GM19395 (cell line): ENCODE results near the gene LRRC41.
"Not testable (repeated sequence)": the region's sequence is repeated elsewhere in the genome, so short reads cannot be mapped to it uniquely, and the experiment has no call there.

ENCODE experiments used
- ATAC-seq: cut with Tn5 transposase; IDR thresholded peaks from one replicate; pipeline ENCODE4 v1.9.1; 2021; ENCODE audit warnings: mild to moderate bottlenecking, moderate library complexity; ENCODE audit not compliant: unreplicated experiment

The LRRC41 gene

GRCh38 chr1:46325285-46326076 is 22.1 kb upstream of the LRRC41 start:
- peak; percentile 63 for ATAC-seq

DNA sequence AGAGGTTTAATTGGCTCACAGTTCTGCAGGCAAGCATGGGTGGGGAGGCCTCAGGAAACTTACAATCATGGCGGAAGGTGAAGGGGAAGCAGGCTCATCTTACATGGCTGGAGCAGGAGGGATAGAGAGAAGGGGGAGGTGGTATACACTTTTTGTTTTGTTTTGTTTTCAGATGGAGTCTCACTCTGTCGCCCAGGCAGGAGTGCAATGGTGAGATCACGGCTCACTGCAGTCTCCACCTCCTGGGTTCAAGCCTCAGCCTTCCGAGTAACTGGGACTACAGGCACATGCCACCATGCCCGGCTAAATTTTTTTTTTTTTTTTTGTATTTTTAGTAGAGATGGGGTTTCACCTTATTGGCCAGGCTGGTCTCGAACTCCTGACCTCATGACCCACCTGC is 18.8 kb upstream of the LRRC41 start:
- ATAC-seq, result not testable (repeated sequence)

DNA sequence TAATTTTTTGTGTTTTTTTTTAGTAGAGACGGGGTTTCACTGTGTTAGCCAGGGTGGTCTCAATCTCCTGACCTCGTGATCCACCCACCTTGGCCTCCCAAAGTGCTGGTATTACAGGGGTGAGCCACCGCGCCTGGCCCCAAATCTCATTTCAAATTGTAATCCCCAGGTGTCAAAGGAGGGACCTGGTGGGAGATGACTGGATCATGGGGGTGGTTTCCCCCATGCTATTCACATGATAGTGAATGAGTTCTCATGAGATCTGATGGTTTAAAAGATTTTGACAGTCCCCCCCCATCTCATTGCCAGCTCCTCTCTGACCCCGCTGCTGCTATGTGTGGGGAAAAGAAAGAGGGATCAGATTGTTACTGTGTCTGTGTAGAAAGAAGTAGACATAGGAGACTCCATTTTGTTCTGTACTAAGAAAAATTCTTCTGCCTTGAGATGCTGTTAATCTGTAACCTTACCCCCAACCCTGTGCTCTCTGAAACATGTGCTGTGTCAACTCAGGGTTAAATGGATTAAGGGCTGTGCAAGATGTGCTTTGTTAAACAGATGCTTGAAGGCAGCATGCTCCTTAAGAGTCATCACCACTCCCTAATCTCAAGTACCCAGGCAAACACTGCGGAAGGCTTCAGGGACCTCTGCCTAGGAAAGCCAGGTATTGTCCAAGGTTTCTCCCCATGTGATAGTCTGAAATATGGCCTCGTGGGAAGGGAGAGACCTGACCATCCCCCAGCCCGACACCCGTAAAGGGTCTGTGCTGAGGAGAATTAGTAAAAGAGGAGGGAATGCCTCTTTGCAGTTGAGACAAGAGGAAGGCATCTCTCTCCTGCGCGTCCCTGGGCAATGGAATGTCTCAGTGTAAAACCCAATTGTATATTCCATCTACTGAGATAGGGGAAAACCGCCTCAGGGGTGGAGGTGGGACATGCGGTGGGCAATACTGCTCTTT is 16.8 kb upstream of the LRRC41 start:
- ATAC-seq, result not testable (repeated sequence)

GRCh38 chr1:46319301-46319700 is 15.9 kb upstream of the LRRC41 start:
- not testable (repeated sequence) for ATAC-seq

DNA sequence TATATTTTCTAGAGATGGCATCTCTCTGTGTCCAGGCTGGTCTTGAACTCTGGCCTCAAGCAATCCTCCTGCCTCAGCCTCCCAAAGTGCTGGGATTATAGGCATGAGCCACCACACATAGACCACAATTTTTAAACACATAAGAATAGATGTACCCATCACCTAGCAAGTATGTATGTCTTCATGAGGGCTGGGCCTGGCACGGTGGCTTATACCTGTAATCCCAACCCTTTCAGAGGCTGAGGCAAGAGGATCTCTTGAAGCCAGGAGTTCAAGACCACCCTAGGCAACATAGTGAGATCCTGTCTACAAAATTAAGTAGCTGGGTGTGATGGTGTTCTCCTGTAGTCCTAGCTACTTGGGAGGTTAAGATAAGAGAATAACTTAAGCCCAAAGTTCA is 13.9 kb upstream of the LRRC41 start:
- ATAC-seq, result no peak

DNA sequence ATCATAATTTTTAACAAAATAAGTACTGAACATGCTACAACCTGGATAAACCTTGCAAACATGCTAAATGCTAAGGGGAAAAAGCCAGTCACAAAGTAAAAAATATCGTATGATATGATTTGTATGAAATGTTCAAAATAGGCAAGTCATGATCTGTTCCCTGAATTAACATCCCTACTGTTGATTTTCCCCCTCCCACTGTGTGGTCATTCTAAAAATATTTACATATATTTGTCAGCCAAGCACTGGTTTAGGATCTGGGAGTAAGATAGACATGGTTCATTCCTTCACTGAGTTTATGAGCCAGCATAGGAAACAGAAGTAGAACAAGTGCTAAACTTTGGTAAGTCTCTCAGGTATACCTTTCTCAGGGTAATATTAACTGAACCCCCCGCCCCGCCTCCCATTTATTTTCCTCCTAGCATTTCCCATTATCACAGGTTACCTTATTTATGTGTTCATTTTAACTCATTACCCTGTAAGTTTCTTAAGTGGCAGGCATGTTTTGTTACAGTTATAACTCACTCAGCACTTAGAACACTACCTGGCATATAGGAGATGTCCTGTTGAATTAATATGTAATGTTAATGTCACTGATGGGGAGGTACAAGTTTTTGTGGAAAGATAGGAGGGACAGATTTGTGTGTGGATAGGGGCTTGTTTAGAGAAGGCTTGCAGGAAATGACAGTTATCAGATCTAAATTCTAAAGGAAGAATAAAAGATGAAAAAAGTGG is 12.4 kb upstream of the LRRC41 start:
- no peak for ATAC-seq

GRCh38 chr1:46310321-46310720 is 6.9 kb upstream of the LRRC41 start:
- no peak for ATAC-seq

GRCh38 chr1:46309401-46310159 is 6.2 kb upstream of the LRRC41 start:
- ATAC-seq, result no peak

DNA sequence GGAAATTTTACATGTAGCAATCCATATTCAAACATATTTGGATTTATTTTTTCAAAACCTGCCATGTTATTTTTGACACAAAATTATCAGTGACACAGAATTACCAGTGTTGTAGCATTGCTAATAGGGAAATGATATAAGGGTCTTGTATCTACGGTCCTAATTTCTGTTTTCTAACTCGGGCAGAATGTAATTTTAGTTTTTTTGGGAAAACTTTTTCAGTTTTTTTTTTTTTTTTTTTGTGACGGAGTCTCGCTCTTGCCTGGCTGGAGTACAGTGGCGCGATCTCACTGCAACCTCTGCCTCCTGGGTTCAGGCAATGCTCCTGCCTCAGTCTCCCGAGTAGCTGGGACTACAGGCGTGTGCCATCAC is 2.7 kb upstream of the LRRC41 start:
- ATAC-seq, result no peak

- no peak for ATAC-seq
Observed at GRCh38 chr1:46303872-46304326, 483 bp upstream of the LRRC41 start.

- peak; percentile 7 for ATAC-seq
Observed at GRCh38 chr1:46302641-46303037, 777 bp downstream of the LRRC41 start.

DNA sequence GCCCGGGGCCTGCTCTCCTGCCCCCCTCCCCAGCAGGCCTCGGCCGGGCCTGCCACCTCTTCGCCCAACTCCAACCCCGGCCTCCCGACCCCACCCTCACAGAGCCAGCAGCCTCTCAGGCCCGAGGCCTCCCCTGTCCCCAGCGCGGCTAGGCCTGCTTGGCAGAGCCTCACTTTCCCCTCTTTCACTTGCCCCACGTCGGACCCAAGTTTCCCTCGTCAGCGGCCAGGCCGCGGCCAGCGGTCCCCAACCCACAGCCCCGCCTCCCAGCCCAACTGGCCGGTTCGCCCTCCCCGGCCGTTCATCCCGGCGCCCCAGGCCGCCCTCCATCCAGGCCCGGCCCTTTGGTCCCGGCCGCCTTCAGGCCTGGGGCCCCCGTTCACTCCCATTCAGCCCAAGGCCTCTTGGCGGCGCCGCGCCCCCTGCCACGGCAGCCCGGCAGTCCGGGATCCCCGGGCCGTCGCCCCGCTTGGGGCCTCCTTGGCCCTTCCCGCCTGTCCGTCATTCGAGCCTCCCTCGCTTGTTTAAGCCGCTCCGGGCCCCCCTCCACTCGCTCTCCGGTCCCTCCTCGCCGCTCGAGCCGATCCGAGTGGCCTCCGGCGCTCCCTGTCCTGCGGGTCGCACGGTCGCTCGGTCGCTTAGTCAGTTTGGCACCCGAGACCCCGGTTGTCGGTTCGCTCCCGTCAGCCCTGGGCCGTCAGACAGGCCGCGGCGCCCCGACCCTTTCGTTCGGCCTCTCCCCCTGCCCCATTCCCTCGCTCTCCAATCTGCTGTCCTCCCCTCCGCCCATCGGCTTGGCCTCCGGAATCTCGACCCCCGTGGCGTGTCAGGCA is 1.4 kb downstream of the LRRC41 start:
- peak; percentile 37 for ATAC-seq

DNA sequence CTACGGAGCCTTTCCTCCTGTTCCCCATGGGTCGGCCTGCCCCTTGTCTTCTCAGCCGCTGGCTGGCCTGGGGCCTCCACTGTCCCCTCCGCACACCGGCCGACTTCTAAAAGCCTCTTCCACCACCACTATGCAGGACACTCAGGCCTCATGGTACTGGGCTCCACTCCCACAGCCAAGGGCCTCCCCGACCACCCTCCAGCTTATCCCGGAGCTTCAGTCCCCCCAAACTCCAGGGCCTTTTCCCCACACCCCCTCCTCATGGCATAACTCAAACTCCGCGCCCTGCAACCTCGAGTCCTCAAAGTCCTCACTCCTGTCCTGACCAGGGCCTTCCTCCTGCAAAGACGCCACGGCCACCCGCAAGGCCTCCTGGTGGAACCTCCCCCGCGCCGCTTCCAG is 2.0 kb downstream of the LRRC41 start:
- no peak for ATAC-seq

- ATAC-seq, result no peak
Observed at GRCh38 chr1:46300673-46301405, 2.6 kb downstream of the LRRC41 start.

DNA sequence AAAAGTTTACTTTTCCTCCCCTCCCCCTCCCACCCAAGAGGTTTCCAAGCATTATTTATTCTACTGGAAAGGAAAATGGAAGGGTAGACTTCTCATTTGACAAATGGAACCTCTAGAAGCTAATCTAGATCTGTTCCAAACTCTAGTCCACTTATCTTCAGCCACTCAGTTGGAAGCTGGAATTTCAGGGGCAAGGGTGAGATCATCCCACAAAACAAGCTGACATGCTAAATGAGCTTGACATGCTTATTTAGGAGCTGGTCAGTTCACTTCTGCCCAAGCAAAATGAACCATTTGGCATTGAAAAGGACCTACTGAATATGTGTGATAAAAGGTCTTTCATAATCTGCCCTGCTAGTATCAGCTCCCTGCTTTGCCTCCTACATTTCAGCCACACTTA is 5.0 kb downstream of the LRRC41 start:
- ATAC-seq, result no peak

DNA sequence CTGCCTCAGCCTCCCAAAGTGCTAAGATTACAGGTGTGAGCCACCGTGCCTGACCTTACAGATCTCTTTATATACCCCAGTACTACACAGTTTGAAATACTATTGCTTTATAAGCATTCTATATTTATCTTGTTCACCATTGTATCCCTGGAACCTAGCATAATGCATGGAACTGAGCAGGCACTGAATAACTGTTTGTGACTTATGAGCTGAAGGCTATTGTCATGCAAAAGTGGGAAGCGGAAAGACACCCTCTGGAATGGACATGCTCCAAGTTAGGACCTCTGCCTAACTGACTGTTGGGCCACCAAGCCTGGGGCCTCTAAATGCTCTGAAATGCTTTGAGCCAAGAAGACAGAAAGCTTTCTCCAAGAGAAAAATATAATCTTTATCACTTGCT is 8.1 kb downstream of the LRRC41 start:
- ATAC-seq, result no peak

- ATAC-seq, result no peak
Observed at GRCh38 chr1:46289976-46290375, 13.4 kb downstream of the LRRC41 start.

- ATAC-seq, result no peak
Observed at GRCh38 chr1:46289134-46289494, 14.3 kb downstream of the LRRC41 start.
